Measurements from ENCODE around the gene CPTP.

The CPTP gene

DNA sequence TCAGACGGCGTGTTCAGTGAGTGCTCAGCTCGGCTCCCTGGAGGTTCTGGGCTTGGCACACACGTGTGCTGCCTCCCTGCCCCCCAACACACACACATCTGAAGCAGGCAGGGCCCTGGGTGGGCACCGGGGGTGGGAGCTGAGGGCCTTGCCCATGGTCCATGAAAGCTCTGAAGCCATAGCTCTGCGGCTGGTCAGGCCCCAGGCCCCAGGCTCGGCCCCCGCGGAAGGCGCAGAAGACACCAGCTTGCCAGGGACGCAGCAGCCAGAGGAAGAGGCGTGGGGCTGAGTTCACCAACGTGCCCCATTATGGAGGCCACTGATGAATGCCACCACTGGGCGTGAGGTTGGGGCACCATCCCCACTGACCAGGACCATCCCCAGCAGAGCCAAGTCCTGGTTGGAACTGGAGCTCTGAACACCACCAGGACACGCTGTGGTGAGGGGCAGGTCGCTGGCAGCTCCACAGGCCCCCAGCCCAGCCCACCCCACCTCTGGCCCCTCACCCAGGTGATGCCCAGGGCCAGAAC is 46.2 kb downstream of the CPTP start:
- no peak overlapping the region for H2BK120ac ChIP-seq (ENCODE audit: low read depth, low read length)
- peaks cover 11 to 14% of the 10 kb centered on the region in 2 donors for H3K4me1 ChIP-seq (ENCODE audit: control insufficient read depth in 2 of 2, insufficient read depth in 1 of 2, low read depth in 1 of 2, low read length in 2 of 2)
- no peak overlapping the region for H2BK5ac ChIP-seq (ENCODE audit: low read length)
- H3K36me3 ChIP-seq (replicated peaks in 1 of 2; ENCODE audit: control insufficient read depth in 2 of 2, insufficient read depth in 2 of 2, low read length in 2 of 2), result peaks cover 14 to 15% of the 10 kb centered on the region in 2 donors
- no peak overlapping the region for H3K27ac ChIP-seq (replicated peaks; ENCODE audit: low read length)
- no peak overlapping the region for H3K4ac ChIP-seq (ENCODE audit: low read length)
- H2BK12ac ChIP-seq (ENCODE audit: low read length), result peak overlapping the region; percentile 22
- peaks cover 0 to 2% (median 0%) of the 10 kb centered on the region in 3 experiments for H3K27me3 ChIP-seq (ENCODE audit: control insufficient read depth in 3 of 3, insufficient read depth in 3 of 3, low read depth in 1 of 3, low read length in 3 of 3)
- H3K9me3 ChIP-seq (replicated peaks in 1 of 2; ENCODE audit: control insufficient read depth in 2 of 2, insufficient read depth in 1 of 2, low read depth in 1 of 2, low read length in 2 of 2), result peaks cover 4 to 13% of the 10 kb centered on the region in 2 donors
- H3K4me2 ChIP-seq (ENCODE audit: insufficient read depth, low read length, poor library complexity, severe bottlenecking), result no peak overlapping the region
- H2BK15ac ChIP-seq (ENCODE audit: low read length), result peak overlapping the region; percentile 43
- H2AK5ac ChIP-seq (ENCODE audit: low read depth, low read length), result peak overlapping the region; percentile 52
- no peak overlapping the region for H3K23ac ChIP-seq (ENCODE audit: low read depth, low read length, poor library complexity)
- H2AFZ ChIP-seq (ENCODE audit: low read length), result no peak overlapping the region
- H4K8ac ChIP-seq (ENCODE audit: low read depth, low read length), result no peak overlapping the region
- H4K91ac ChIP-seq (ENCODE audit: low read depth, low read length, poor library complexity), result no peak overlapping the region
- no CpG with 5 or more reads among the region's 16 CpGs for WGBS, 2 donors (ENCODE audit: extremely low coverage in 2 of 2, insufficient read length in 2 of 2, insufficient replicate concordance in 1 of 2)
- H3K9ac ChIP-seq (ENCODE audit: low read depth, low read length, poor library complexity), result no peak overlapping the region
- H3K18ac ChIP-seq (ENCODE audit: low read length), result no peak overlapping the region
- H3K4me3 ChIP-seq (ENCODE audit: low read length in 2 of 2), result peak overlapping the region in 1 of 2 donors; percentile 16
- no peak overlapping the region for H3K14ac ChIP-seq (ENCODE audit: low read length)
- H3K79me1 ChIP-seq (ENCODE audit: low read depth, low read length), result peaks cover 26% of the 10 kb centered on the region
- DNase-seq (ENCODE audit: low spot score), result no peak

- Histone ChIP-seq H3K14ac (ENCODE audit: low read length) (no peak overlapping the region), H4K91ac (ENCODE audit: low read depth, low read length, poor library complexity) (no peak overlapping the region), H3K36me3 (replicated peaks in 1 of 2; ENCODE audit: control insufficient read depth in 2 of 2, insufficient read depth in 2 of 2, low read length in 2 of 2) (peaks cover 14 to 15% of the 10 kb centered on the region in 2 donors), H3K18ac (ENCODE audit: low read length) (no peak overlapping the region), H3K9ac (ENCODE audit: low read depth, low read length, poor library complexity) (no peak overlapping the region), H2AFZ (ENCODE audit: low read length) (no peak overlapping the region), H4K8ac (ENCODE audit: low read depth, low read length) (peak overlapping the region; percentile 82), H2BK12ac (ENCODE audit: low read length) (peak overlapping the region; percentile 90), H3K79me1 (ENCODE audit: low read depth, low read length) (peaks cover 26% of the 10 kb centered on the region), H2BK15ac (ENCODE audit: low read length) (no peak overlapping the region), H3K23ac (ENCODE audit: low read depth, low read length, poor library complexity) (peak overlapping the region; percentile 89), H3K27ac (replicated peaks; ENCODE audit: low read length) (no peak overlapping the region), H2BK120ac (ENCODE audit: low read depth, low read length) (no peak overlapping the region), H3K4me1 (ENCODE audit: control insufficient read depth in 2 of 2, insufficient read depth in 1 of 2, low read depth in 1 of 2, low read length in 2 of 2) (peaks cover 13 to 17% of the 10 kb centered on the region in 2 donors), H3K9me3 (replicated peaks in 1 of 2; ENCODE audit: control insufficient read depth in 2 of 2, insufficient read depth in 1 of 2, low read depth in 1 of 2, low read length in 2 of 2) (peaks cover 0 to 9% of the 10 kb centered on the region in 2 donors), H3K27me3 (ENCODE audit: control insufficient read depth in 3 of 3, insufficient read depth in 3 of 3, low read depth in 1 of 3, low read length in 3 of 3) (peaks cover 0 to 2% (median 0%) of the 10 kb centered on the region in 3 experiments), H3K4me3 (ENCODE audit: low read length in 2 of 2) (no peak overlapping the region), H2AK5ac (ENCODE audit: low read depth, low read length) (peak overlapping the region; percentile 40), H2BK5ac (ENCODE audit: low read length) (no peak overlapping the region), H3K4ac (ENCODE audit: low read length) (peak overlapping the region; percentile 89), H3K4me2 (ENCODE audit: insufficient read depth, low read length, poor library complexity, severe bottlenecking) (no peak overlapping the region)
- no peak for DNase-seq (ENCODE audit: low spot score)
- no CpG with 5 or more reads among the region's 12 CpGs for WGBS, 2 donors (ENCODE audit: extremely low coverage in 2 of 2, insufficient read length in 2 of 2, insufficient replicate concordance in 1 of 2)
Measured at GRCh38 chr1:1371364-1371745, 46.8 kb downstream of the CPTP start.

- Histone ChIP-seq H3K4me1 (ENCODE audit: control insufficient read depth in 2 of 2, insufficient read depth in 1 of 2, low read depth in 1 of 2, low read length in 2 of 2) (peaks cover 13 to 17% of the 10 kb centered on the region in 2 donors), H3K79me1 (ENCODE audit: low read depth, low read length) (peaks cover 26% of the 10 kb centered on the region), H3K4ac (ENCODE audit: low read length) (peak overlapping the region; percentile 89), H2BK12ac (ENCODE audit: low read length) (peak overlapping the region; percentile 90), H3K9ac (ENCODE audit: low read depth, low read length, poor library complexity) (no peak overlapping the region), H2AK5ac (ENCODE audit: low read depth, low read length) (peak overlapping the region; percentile 40), H3K9me3 (replicated peaks in 1 of 2; ENCODE audit: control insufficient read depth in 2 of 2, insufficient read depth in 1 of 2, low read depth in 1 of 2, low read length in 2 of 2) (peaks cover 0 to 3% of the 10 kb centered on the region in 2 donors), H4K8ac (ENCODE audit: low read depth, low read length) (no peak overlapping the region), H2BK15ac (ENCODE audit: low read length) (no peak overlapping the region), H3K27ac (replicated peaks; ENCODE audit: low read length) (no peak overlapping the region), H3K36me3 (replicated peaks in 1 of 2; ENCODE audit: control insufficient read depth in 2 of 2, insufficient read depth in 2 of 2, low read length in 2 of 2) (peaks cover 14 to 15% of the 10 kb centered on the region in 2 donors), H2AFZ (ENCODE audit: low read length) (no peak overlapping the region), H4K91ac (ENCODE audit: low read depth, low read length, poor library complexity) (no peak overlapping the region), H3K4me3 (ENCODE audit: low read length in 2 of 2) (no peak overlapping the region), H3K14ac (ENCODE audit: low read length) (no peak overlapping the region), H3K23ac (ENCODE audit: low read depth, low read length, poor library complexity) (peak overlapping the region; percentile 89), H2BK5ac (ENCODE audit: low read length) (no peak overlapping the region), H2BK120ac (ENCODE audit: low read depth, low read length) (no peak overlapping the region), H3K27me3 (ENCODE audit: control insufficient read depth in 3 of 3, insufficient read depth in 3 of 3, low read depth in 1 of 3, low read length in 3 of 3) (peaks cover 0 to 2% (median 0%) of the 10 kb centered on the region in 3 experiments), H3K18ac (ENCODE audit: low read length) (peak overlapping the region; percentile 64), H3K4me2 (ENCODE audit: insufficient read depth, low read length, poor library complexity, severe bottlenecking) (no peak overlapping the region)
- no peak for DNase-seq (ENCODE audit: low spot score)
- no CpG with 5 or more reads among the region's 26 CpGs for WGBS, 2 donors (ENCODE audit: extremely low coverage in 2 of 2, insufficient read length in 2 of 2, insufficient replicate concordance in 1 of 2)
Measured at GRCh38 chr1:1371746-1372711, 47.4 kb downstream of the CPTP start.
